ENCODE measurements around the gene MOCS3. TPM values are rescaled to one million over a fixed set of nuclear protein-coding genes. Genes with fewer than 3 reads are reported as not detected.

Gene MOCS3
- total and polyA plus RNA-seq, 2 experiments from 2014 or later, result 5.3 to 11.5 TPM

DNA sequence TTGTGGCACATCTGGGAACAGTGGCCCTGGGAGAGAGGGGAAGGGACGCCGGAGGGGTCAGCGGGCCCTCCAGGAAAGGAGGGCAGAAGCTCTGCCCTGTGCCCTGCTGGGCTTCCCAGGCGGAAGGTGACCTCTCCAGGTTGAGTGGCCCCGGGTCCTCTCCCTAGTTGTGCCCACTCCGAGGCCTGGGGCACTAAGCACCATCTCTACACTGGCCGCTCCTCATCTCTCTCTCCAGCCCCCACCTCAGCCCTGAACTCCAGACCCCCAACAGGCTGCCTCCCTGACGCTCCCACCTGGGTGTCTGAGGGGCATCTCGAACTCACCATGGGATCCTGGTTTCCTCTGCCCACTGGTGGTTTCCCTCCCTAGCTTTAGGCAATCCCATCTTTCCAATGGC, 46.2 kb downstream of the MOCS3 start:
- peaks cover 6% of the 10 kb centered on the region; the same call in 1 of the 2 replicates for H3K36me3 ChIP-seq (ENCODE audit: low read depth)
- WGBS, 2 experiments (ENCODE audit: low coverage in 1 of 2, low lambda C conversion rate in 2 of 2, missing lambda C conversion rate in 2 of 2), result 95 to 96% methylated on average over 8 to 9 of the region's 9 CpGs
- H3K27me3 ChIP-seq (replicated peaks; ENCODE audit: insufficient read depth), result no peaks in the 10 kb centered on the region
- no peaks in the 10 kb centered on the region for H4K20me1 ChIP-seq (ENCODE audit: insufficient read depth)
- H2AFZ ChIP-seq, result no peak overlapping the region
- DNase-seq, result no peak
- H3K27ac ChIP-seq, result no peak overlapping the region
- no peaks in the 10 kb centered on the region for H3F3A ChIP-seq (ENCODE audit: insufficient read depth)
- in situ Hi-C loops (cut with MboI), result no loop called here
- H3K4me3 ChIP-seq, result no peak overlapping the region
- no peaks in the 10 kb centered on the region for H3K4me1 ChIP-seq (ENCODE audit: insufficient read depth)
- H3K79me2 ChIP-seq (ENCODE audit: insufficient read depth), result no peaks in the 10 kb centered on the region
- no peak overlapping the region for H3K4me2 ChIP-seq (ENCODE audit: unreplicated experiment)
- no peak overlapping the region for H3K9ac ChIP-seq
- H3K9me2 ChIP-seq (ENCODE audit: insufficient read depth), result no peaks in the 10 kb centered on the region
- H3K9me3 ChIP-seq (ENCODE audit: low read depth), result no peaks in the 10 kb centered on the region
- TF ChIP-seq EZH2phosphoT487 (IDR thresholded peaks at IDR 0.05; ENCODE audit: insufficient read depth, low read depth) (no peak), EZH2 (IDR thresholded peaks at IDR 0.05; ENCODE audit: insufficient read depth, poor library complexity, severe bottlenecking) (no peak)

DNA sequence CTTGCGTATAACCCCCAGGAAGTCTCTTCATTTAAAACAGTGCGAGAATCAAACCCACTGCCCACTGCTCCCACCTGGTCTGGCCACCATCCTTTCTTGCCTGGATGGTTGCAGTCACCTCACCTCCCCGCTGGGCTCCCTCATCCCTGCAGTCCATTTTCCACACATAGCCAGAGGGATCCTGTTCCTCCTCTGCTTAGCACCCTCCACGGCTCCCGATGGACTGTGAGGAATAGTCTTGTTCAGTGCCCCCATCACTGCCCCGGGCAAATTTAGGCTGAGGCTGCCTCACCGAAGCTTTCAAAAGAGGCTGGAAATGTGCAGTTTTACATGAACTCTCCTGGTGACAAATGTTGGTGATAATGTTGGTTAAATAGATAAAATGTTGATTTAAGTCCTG, 46.6 kb downstream of the MOCS3 start:
- H2AFZ ChIP-seq, result no peak overlapping the region
- no peak overlapping the region for H3K27ac ChIP-seq
- H3K36me3 ChIP-seq (ENCODE audit: low read depth), result peaks cover 6% of the 10 kb centered on the region; the same call in 1 of the 2 replicates
- H3K4me1 ChIP-seq (ENCODE audit: insufficient read depth), result no peaks in the 10 kb centered on the region
- H3K27me3 ChIP-seq (replicated peaks; ENCODE audit: insufficient read depth), result no peaks in the 10 kb centered on the region
- no peak overlapping the region for H3K4me2 ChIP-seq (ENCODE audit: unreplicated experiment)
- in situ Hi-C loops (cut with MboI), result no loop called here
- no peaks in the 10 kb centered on the region for H3K79me2 ChIP-seq (ENCODE audit: insufficient read depth)
- no peak for DNase-seq
- H3K9ac ChIP-seq, result no peak overlapping the region
- H3F3A ChIP-seq (ENCODE audit: insufficient read depth), result no peaks in the 10 kb centered on the region
- H3K9me2 ChIP-seq (ENCODE audit: insufficient read depth), result no peaks in the 10 kb centered on the region
- H3K4me3 ChIP-seq, result no peak overlapping the region
- H4K20me1 ChIP-seq (ENCODE audit: insufficient read depth), result no peaks in the 10 kb centered on the region
- TF ChIP-seq EZH2phosphoT487 (IDR thresholded peaks at IDR 0.05; ENCODE audit: insufficient read depth, low read depth) (no peak), EZH2 (IDR thresholded peaks at IDR 0.05; ENCODE audit: insufficient read depth, poor library complexity, severe bottlenecking) (no peak)
- no peaks in the 10 kb centered on the region for H3K9me3 ChIP-seq (ENCODE audit: low read depth)
- 92 to 94% methylated on average over 7 of the region's 7 CpGs for WGBS, 2 experiments (ENCODE audit: low coverage in 1 of 2, low lambda C conversion rate in 2 of 2, missing lambda C conversion rate in 2 of 2)

DNA sequence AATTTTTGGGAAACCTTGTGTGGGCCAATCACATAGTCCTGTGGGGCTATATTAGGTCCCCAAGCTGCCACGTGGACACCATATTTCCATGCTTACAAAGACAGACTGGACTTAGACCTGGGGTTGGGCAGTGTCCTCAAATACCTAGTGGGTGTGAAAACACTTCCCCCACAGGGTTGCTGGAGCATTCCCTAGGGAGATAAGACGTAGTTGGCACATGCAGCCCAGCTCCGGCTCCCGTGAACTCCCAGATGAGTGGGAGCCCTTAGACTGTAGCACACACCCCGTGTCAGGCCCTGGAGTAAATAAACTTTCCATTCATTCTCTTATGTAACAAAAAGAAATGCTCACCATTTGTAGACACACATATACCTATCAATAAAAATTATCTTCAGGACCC, 50.1 kb downstream of the MOCS3 start:
- Histone ChIP-seq H3K36me3 (ENCODE audit: low read depth) (peaks cover 6% of the 10 kb centered on the region; the same call in 1 of the 2 replicates), H3K9me3 (ENCODE audit: low read depth) (no peaks in the 10 kb centered on the region), H3K9ac (no peak overlapping the region), H3K4me3 (no peak overlapping the region), H3K4me2 (ENCODE audit: unreplicated experiment) (no peak overlapping the region), H3K27ac (no peak overlapping the region), H2AFZ (no peak overlapping the region), H4K20me1 (ENCODE audit: insufficient read depth) (no peaks in the 10 kb centered on the region), H3K9me2 (ENCODE audit: insufficient read depth) (no peaks in the 10 kb centered on the region), H3F3A (ENCODE audit: insufficient read depth) (no peaks in the 10 kb centered on the region), H3K27me3 (replicated peaks; ENCODE audit: insufficient read depth) (no peaks in the 10 kb centered on the region), H3K4me1 (ENCODE audit: insufficient read depth) (no peaks in the 10 kb centered on the region), H3K79me2 (ENCODE audit: insufficient read depth) (no peaks in the 10 kb centered on the region)
- 82 to 83% methylated on average over 5 of the region's 5 CpGs for WGBS, 2 experiments (ENCODE audit: low coverage in 1 of 2, low lambda C conversion rate in 2 of 2, missing lambda C conversion rate in 2 of 2)
- TF ChIP-seq EZH2phosphoT487 (IDR thresholded peaks at IDR 0.05; ENCODE audit: insufficient read depth, low read depth) (no peak), EZH2 (IDR thresholded peaks at IDR 0.05; ENCODE audit: insufficient read depth, poor library complexity, severe bottlenecking) (no peak)
- in situ Hi-C loops (cut with MboI), result no loop called here
- no peak for DNase-seq

DNA sequence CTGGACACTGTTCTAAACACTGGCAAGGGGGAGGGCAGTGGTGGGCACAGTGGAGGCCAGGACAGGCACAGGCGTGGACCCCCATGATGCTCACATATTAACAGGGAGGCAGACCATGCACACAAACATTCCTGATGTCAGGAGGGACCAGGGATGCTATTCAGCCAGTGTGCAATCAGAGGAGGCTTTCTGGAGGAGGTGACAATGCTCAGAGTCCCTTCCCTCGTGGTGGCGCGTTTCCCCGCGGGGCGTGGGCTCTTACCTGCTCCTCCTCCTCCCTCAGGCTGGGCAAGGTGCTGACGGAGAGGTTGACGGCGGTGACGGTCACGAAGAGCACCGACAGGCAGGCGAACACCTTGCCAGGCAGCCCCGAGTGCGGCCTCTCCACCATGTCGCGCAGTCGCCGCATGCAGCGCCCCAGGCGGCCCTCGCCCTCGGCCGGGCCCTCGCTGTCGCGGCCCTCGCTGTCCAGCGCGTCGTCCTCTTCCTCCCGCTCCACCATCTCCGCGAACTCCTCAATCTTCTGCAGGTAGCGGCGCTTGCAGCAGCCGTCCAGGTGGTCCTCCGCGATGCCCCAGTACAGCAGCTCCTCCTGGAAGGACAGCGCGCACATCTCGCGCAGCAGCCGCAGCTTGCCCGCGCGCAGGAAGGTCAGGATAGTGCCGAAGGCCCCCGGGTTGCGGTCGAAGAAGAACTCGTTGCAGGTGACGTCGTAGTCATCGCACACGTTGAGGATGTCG, 50.9 kb downstream of the MOCS3 start:
- no peaks in the 10 kb centered on the region for H3F3A ChIP-seq (ENCODE audit: insufficient read depth)
- H3K9me3 ChIP-seq (ENCODE audit: low read depth), result no peaks in the 10 kb centered on the region
- H3K79me2 ChIP-seq (ENCODE audit: insufficient read depth), result no peaks in the 10 kb centered on the region
- in situ Hi-C loops (cut with MboI), result no loop called here
- no peaks in the 10 kb centered on the region for H3K9me2 ChIP-seq (ENCODE audit: insufficient read depth)
- H3K4me3 ChIP-seq, result no peak overlapping the region
- H4K20me1 ChIP-seq (ENCODE audit: insufficient read depth), result no peaks in the 10 kb centered on the region
- TF ChIP-seq EZH2phosphoT487 (IDR thresholded peaks at IDR 0.05; ENCODE audit: insufficient read depth, low read depth), result no peak
- no peak overlapping the region for H3K27ac ChIP-seq
- no peak overlapping the region for H3K4me2 ChIP-seq (ENCODE audit: unreplicated experiment)
- WGBS, 2 experiments (ENCODE audit: low coverage in 1 of 2, low lambda C conversion rate in 2 of 2, missing lambda C conversion rate in 2 of 2), result 91 to 93% methylated on average over 39 to 57 of the region's 58 CpGs
- H2AFZ ChIP-seq, result no peak overlapping the region
- no peaks in the 10 kb centered on the region for H3K4me1 ChIP-seq (ENCODE audit: insufficient read depth)
- DNase-seq, result no peak
- peaks cover 6% of the 10 kb centered on the region; the same call in 1 of the 2 replicates for H3K36me3 ChIP-seq (ENCODE audit: low read depth)
- no peak overlapping the region for H3K9ac ChIP-seq
- H3K27me3 ChIP-seq (replicated peaks; ENCODE audit: insufficient read depth), result no peaks in the 10 kb centered on the region
